HG02588 (cell line): ENCODE measurements around the gene BMP6.
"Not testable (repeated sequence)": the region's sequence is repeated elsewhere in the genome, so short reads cannot be mapped to it uniquely, and the experiment has no call there.

Source experiments
- ATAC-seq: cut with Tn5 transposase; IDR thresholded peaks from one replicate; pipeline ENCODE4 v1.9.1; 2021; ENCODE audit warnings: mild to moderate bottlenecking, moderate library complexity; ENCODE audit not compliant: unreplicated experiment

The BMP6 gene

DNA sequence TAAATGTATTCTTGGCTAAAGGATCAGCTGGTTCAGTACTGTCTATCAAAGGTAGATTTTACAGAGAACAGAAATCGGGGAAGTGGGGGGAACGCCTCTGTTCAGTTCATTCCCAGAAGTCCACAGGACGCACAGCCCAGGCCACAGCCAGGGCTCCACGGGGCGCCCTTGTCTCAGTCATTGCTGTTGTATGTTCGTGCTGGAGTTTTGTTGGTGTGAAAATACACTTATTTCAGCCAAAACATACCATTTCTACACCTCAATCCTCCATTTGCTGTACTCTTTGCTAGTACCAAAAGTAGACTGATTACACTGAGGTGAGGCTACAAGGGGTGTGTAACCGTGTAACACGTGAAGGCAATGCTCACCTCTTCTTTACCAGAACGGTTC, 154.8 kb downstream of the BMP6 start:
- no peak for ATAC-seq

GRCh38 chr6:7881765-7882500, 156.0 kb downstream of the BMP6 start:
- ATAC-seq, result no peak

DNA sequence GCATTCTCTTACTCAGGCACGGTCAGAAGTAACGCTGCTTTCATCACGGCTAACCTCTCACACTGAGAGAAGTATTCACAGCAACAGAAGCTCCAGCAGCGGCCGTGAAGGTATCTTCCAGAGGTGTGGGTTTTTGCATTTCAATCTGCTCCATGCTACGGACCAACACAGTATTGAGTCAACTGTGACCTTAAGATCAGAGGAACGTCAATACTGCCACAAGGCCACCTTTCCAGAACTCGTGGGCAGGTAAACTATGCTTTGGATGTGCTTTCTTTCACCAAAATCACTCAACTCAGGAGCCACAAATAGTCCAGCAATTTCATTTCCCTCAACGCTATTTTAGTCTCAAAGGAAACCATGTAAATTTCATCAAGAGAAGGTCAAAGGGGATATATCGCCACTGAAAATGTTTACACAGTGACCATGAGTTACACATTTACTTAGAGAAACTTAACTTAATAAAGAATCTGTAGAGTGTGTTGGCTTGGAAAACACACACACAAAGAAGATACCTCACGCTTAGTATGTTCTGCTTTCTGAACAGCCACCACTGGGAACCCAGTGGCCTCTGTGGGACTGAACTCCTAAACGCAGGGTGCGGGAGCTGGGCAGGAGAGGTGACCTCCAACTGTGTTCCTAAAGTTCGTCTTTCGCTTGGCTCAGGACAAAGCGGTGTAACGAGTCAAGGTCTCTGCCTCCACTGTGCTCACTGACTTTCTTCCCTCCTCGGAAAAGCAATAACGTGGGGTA, 156.8 kb downstream of the BMP6 start:
- no peak for ATAC-seq

- ATAC-seq, result no peak
Measured at GRCh38 chr6:7883381-7883780, 157.5 kb downstream of the BMP6 start.

DNA sequence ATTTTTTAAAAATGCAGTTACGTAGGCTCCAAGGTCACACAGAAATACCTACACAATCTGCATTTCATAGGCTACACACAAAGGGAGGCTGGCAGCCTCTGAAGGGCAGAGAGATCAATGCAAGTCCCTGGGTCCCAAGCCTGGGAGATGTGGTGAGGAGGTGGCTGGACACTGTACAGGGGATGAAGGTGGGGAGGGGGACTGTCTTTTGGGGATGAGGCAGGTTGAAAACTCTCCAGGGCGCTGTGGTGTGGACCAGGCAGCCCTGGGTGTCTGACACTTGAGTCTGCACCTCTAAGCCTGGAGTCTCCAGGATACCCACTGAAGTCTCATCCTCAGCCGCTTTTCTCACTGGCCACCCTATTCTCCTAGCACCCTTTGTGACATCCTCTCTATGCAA, 160.2 kb downstream of the BMP6 start:
- no peak for ATAC-seq

DNA sequence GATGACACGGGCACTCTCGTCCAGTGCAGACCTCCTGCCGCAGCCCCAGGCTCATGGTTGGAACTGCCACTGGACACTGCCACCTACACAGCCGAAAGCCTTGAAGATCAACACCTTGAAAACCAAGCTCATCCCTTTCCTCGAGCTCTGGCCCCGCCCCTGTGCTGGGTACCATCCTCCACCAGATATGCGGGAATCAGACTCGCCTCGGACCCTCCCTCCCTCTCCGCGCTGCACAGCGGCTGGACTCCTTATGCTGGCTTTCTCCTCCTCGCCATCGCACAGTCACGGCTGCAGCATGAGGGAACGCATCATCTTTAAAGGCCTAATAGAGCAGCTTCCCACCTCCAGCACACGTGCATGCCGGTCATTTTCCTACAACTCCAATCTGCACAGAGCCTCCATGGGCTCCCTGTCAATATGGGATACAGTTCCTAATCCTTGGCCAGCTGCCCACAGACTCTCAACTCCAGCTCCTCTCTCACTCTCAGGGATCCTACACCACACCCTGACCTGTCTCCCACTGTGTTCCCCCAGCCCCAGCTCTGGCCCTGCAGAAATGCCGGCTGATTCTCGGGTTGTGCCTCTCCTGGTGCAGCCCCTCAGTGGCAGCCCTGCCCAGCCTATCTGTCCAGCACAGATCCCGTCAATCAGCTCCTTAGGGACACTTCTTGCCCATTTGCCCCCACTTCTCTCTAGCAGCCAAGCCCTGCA, 161.5 kb downstream of the BMP6 start:
- ATAC-seq, result no peak

- no peak for ATAC-seq
Measured at GRCh38 chr6:7888587-7889357, 162.9 kb downstream of the BMP6 start.

DNA sequence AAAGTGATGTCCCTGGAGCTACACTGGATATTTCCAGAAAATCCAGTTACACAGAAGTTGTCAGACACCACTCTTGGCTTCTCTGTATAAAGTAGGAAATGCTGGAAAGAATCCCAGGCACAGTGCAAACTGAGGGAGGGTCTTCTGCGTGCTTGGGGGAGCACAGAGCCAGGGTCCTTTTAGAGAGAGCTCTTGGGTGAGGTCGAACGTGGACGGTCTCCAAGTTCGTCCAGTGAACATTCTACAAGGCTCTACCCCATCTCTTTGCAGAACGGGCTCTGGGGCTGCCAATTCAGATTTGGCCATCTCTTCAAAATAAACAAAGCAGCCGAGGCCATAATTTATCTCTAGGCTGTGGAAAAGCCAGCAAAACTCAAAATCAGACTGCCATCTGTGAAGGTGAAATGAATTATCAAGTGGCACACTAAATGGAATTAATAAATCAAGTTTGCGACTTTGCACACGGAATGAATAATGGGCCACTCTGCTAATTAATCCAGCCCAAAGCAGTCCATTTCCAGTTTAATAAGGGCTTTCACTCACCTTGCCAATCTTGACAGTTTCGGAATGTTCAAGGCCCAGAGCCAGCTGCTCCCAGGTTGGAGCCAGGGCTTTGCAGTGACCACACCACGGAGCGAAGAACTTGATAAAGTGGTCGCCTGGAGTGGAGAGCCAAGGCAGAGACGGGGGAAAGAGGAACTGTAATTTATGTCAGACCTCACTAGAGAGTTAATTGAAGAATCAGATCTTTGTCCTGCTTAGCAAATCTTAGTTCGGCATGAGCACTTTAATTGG, 165.4 kb downstream of the BMP6 start:
- ATAC-seq, result no peak

GRCh38 chr6:7892367-7892766, 166.5 kb downstream of the BMP6 start:
- ATAC-seq, result not testable (repeated sequence)

- ATAC-seq, result no peak
Measured at GRCh38 chr6:7893342-7893741, 167.4 kb downstream of the BMP6 start.

GRCh38 chr6:7894262-7895124, 168.6 kb downstream of the BMP6 start:
- ATAC-seq, result no peak

- ATAC-seq, result no peak
Measured at GRCh38 chr6:7895125-7895423, 169.2 kb downstream of the BMP6 start.

GRCh38 chr6:7896465-7896987, 170.6 kb downstream of the BMP6 start:
- no peak for ATAC-seq

GRCh38 chr6:7897461-7898192, 171.7 kb downstream of the BMP6 start:
- no peak for ATAC-seq

DNA sequence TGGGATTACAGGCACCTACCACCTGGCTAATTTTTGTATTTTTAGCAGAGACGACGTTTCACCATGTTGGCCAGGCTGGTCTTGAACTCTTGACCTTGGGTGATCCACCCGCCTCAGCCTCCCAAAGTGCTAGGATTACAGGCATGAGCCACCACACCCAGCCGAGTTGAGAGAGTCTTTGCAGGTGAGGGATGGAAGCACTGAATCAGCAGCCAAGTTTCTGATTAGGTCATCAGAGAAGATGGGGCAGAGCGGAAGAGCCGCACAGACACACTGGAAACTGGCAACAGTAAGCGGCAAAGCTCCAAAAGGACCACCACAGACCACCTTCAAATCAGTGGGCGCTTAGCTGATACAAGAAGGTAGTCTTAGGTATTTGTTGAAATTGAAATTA, 172.3 kb downstream of the BMP6 start:
- not testable (repeated sequence) for ATAC-seq

DNA sequence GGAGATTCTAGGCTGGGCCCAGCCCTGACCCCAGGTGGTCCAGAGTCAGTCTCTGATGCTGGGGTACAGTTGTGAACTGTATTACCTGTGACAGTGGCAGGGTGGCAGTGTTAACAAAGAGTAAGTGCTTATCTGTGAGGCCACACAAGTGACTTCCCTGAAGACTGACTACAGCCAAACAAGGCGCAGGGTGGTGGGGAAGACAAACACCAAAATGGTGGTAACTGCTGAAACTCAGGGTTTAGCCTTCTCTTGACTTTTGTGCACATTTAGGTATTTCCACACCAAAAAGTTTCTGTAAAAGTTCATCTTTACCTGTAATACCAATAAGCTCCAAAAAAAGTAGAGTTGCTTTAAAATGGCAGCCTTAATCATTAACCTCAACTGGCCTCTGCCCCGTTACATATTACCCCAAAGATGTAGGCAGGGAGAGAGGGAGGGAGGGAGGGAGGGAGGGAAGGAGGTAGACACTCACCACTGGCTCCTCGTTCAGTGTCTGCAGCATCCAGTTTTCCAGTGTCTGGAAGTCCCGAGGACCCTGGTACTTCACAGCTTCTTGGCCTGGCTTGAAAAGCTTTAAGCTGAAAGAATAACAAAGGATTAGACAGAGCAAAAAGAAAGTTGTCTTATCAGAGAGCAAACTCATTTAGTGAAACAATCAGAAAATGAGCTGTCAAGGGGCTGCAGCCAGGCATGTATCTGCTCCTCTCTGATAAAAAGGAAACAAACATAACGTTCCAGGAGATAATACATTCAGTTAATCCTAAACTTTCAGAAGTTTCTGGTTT, 173.4 kb downstream of the BMP6 start:
- no peak for ATAC-seq

GRCh38 chr6:7899889-7900213, 174.0 kb downstream of the BMP6 start:
- no peak for ATAC-seq

GRCh38 chr6:7900621-7901020, 174.7 kb downstream of the BMP6 start:
- ATAC-seq, result no peak
